ENCODE data around the gene ITGB2.

Gene ITGB2

DNA sequence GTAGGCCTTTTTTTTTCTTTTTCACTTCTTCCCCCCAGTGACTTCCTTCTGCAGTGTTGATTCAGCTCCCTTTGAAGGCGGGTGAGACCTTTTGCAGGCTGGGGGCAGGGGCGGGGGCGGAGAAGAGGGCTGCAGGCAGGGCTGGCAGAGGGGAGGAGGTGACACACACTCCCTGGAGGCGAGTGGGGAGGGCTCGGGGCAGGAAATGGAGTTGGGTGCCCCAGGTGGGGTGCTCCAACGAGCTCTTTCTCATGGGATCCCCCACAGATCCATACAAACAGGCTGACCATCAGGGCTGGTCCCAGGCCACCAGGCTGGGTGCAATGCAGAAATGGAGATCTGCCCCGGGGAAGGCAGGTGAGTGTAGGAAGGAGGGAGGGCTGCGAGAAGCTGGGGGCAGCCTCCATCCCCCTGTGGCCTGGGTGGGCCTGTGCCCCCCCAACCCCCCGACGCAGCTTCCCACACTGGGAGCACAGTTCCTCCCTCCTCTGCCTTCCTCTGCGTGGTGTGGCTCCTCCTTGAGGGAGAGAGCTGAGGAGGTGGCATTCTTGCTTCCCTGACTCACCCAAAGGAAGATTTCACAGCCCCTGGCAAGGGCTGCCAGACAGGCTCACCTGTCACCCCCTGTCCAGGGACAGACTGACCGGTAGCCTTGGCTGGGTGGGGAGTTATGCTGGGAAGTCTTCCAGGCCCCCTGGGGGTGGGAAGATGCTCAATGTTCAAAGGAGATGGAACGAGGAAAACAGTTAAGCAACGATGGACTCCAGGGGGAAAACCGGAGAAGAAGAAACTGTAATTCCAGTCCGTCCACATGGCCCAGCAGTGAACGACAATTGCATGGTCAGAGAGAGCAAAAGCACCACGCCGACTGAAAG is 7.1 kb upstream of the ITGB2 start:
- DNase-seq (ENCODE audit: insufficient read length, low spot score) (no peak), FAIRE-seq (no peak)
- TF ChIP-seq, protein P1, sequence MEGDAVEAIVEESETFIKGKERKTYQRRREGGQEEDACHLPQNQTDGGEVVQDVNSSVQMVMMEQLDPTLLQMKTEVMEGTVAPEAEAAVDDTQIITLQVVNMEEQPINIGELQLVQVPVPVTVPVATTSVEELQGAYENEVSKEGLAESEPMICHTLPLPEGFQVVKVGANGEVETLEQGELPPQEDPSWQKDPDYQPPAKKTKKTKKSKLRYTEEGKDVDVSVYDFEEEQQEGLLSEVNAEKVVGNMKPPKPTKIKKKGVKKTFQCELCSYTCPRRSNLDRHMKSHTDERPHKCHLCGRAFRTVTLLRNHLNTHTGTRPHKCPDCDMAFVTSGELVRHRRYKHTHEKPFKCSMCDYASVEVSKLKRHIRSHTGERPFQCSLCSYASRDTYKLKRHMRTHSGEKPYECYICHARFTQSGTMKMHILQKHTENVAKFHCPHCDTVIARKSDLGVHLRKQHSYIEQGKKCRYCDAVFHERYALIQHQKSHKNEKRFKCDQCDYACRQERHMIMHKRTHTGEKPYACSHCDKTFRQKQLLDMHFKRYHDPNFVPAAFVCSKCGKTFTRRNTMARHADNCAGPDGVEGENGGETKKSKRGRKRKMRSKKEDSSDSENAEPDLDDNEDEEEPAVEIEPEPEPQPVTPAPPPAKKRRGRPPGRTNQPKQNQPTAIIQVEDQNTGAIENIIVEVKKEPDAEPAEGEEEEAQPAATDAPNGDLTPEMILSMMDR (IDR thresholded peaks at IDR 0.05; ENCODE audit: insufficient read depth, missing control alignments): no peak

DNA sequence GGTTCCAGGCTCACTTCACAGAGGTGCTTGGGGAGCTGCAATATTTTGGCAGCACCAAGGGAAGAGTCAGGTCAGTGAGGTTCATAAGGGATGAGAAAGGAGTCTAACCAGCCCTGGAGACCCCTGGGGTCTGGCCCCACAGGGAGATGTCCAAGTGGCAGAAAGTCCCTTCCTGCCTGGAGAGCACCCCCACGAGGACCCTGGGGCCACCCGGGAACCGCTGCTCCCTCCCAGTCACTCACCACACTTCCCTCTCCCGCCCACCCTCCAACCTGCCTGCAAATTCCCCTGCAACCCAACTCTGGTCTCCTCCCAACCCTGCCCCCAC is 6.5 kb upstream of the ITGB2 start:
- DNase-seq (ENCODE audit: insufficient read length, low spot score) (no peak), FAIRE-seq (no peak)
- TF ChIP-seq, protein P1 (IDR thresholded peaks at IDR 0.05; ENCODE audit: insufficient read depth, missing control alignments): no peak

DNA sequence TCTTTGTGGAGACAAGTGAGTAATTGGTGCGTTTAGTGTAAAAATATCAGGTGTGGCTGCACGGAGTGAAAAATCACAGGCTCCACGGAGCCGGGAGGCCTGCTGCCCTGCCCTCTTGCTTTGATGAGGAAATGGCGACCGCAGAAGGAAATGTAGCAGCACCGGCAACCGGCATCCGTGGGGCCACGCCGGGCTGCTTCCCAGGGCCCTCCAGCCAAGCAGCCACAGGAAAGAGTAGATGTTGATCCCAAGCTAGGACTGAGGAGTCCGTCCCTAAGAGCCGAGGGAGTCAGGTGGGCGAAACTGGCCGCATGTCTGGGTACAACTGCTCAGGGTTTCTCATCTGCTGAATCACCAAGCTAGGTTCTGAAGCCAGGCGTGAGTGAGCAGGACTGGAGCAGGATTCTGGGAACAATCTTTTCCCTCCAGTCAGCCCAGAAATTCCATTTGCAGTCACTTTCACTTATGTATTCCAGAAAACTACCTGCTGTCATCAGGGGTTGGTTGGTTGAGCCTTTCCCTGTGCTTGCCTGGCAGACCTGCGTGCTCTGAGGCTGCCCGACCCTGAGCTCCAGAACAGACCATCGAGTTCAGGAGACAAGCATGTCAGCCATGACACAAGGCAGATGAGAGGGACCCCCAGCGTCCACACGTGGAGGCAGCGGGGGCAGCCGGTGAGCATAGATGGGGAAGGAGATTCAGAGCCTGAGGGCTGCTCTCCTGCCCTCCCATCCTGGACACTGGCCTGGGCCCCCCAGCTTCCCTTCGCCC is 5.8 kb upstream of the ITGB2 start:
- no peak for DNase-seq (ENCODE audit: insufficient read length, low spot score)
- TF ChIP-seq, protein P1 (IDR thresholded peaks at IDR 0.05; ENCODE audit: insufficient read depth, missing control alignments): no peak
- no peak for FAIRE-seq

DNA sequence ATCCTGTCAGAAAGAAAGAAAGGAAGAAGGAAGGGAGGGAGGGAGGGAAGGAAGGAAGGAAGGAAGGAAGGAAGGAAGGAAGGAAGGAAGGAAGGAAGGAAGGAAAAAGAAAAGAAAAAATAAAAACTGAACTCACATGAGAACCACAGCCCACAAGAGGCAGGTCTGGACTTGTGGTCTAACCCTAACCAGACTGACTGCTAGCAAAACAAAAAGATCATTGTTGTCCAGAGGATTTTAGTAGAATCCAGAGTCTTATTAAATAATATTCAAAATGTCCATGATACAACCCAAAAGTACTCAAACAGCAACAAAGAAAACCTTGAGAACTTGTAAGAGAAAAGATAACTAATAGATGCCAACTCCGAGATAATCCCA is 4.7 kb upstream of the ITGB2 start:
- TF ChIP-seq, protein P1 (IDR thresholded peaks at IDR 0.05; ENCODE audit: insufficient read depth, missing control alignments): no peak
- no peak for DNase-seq (ENCODE audit: insufficient read length, low spot score)
- no peak for FAIRE-seq

DNA sequence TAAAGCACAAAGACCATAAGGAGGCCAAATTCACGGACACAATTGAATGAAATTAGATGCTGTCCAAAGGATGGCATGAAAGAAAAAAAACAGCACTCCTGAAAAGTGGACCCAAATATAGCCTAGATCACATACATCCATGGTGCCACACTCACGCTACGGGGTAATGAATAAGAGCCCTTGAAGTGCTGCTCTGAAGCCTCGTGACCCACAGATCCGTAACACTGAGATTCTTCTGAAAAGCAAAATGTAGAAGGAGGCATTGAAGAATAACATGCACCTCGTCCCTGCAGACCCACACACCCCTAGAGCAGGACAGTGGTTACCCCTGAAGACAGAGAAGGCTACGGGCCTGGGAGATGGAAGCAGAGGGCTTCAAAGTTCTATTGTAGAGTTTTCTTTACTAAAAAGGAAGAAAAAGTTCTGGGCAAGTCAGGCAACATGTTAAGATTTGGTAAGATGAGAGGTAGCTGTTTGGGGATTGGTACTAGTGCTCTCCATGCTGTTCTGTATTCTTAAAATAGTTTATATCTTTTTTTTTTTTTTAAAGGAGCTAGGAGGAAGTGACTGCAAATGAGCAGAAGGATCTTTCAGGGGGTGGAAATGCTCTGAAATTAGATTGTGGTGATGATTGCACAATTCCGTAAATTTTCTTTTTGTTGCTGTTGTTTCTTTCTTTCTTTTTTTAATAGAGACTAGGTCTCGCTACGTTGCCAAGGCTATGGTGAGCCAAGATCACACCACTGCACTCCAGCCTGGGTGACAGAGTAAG is 4.1 kb upstream of the ITGB2 start:
- TF ChIP-seq, protein P1 (IDR thresholded peaks at IDR 0.05; ENCODE audit: insufficient read depth, missing control alignments): no peak
- no peak for FAIRE-seq
- DNase-seq (ENCODE audit: insufficient read length, low spot score): no peak

DNA sequence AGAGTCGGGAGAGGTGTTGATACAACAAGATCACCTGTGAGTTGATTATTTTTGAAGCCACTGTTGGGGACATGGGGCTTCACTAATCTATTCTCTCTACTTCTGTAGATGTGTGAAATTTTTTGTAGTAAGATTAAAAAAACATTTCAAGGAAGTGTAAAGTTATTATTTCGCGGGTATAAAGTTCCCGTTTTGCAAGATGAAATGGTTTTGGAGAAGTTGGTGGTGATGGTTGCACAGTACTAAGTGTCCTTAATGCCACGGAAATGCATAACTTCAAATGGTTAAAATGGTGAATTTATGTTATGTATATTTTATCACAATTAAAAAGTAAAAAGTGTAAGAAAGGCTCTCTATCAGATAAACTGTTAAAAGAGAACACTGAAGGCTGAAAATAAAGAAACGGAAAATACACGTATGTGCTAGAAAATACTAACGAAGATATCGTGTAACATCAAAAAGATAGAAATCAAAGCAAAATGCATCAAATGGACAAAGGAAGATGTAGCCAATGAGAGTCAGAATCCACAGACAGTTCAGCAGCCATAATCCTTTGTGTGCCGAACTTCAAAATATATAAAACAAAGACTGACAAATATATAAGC is 2.9 kb upstream of the ITGB2 start:
- no peak for DNase-seq (ENCODE audit: insufficient read length, low spot score)
- no peak for FAIRE-seq
- TF ChIP-seq, protein P1 (IDR thresholded peaks at IDR 0.05; ENCODE audit: insufficient read depth, missing control alignments): no peak
